DOHH2 (cell line): Measurements from ENCODE around the gene KBTBD13.
"Not testable (repeated sequence)": the region's sequence is repeated elsewhere in the genome, so short reads cannot be mapped to it uniquely, and the experiment has no call there.

Experiments used
- H3F3A ChIP-seq: fragments of 200-600 bp; sonication (generic), shearing (Covaris generic); 2 replicates; pipeline ENCODE4 v1.6.0; 2016; ENCODE audit warnings: antibody characterized with exemption, mild to moderate bottlenecking; ENCODE audit not compliant: control insufficient read depth, insufficient read depth
- H3K27ac ChIP-seq: fragments of 200-600 bp; sonication (generic); 2 replicates; pipeline ENCODE4 v1.5.1; 2014; ENCODE audit warnings: low read depth, mild to moderate bottlenecking, low read length, moderate library complexity
- H3K27me3 ChIP-seq: fragments of 200-600 bp; sonication (generic); 2 replicates; pipeline ENCODE4 v1.6.1; 2014; ENCODE audit warnings: mild to moderate bottlenecking, low read length, mixed read lengths; ENCODE audit not compliant: control insufficient read depth
- H3K36me3 ChIP-seq: fragments of 200-600 bp; sonication (generic); 2 replicates; pipeline ENCODE4 v1.6.1; 2014; ENCODE audit warnings: mild to moderate bottlenecking, low read length, moderate library complexity, mixed read lengths; ENCODE audit not compliant: control insufficient read depth
- H3K4me1 ChIP-seq: fragments of 200-600 bp; sonication (generic); 2 replicates; pipeline ENCODE4 v1.6.1; 2014; ENCODE audit warnings: mild to moderate bottlenecking, low read length, mixed read lengths; ENCODE audit not compliant: control insufficient read depth
- H3K4me2 ChIP-seq: fragments of 200-600 bp; sonication (generic); 2 replicates; pipeline ENCODE4 v1.6.0; 2014; ENCODE audit warnings: mild to moderate bottlenecking, low read length, moderate library complexity
- H3K4me3 ChIP-seq: fragments of 200-600 bp; sonication (generic); 2 replicates; pipeline ENCODE4 v1.5.1; 2014; ENCODE audit warnings: mild to moderate bottlenecking, low read length, mixed read lengths
- H3K79me2 ChIP-seq: fragments of 200-600 bp; sonication (generic); 2 replicates; pipeline ENCODE4 v1.6.1; 2014; ENCODE audit warnings: mild to moderate bottlenecking, low read length, mixed read lengths; ENCODE audit not compliant: control insufficient read depth
- H3K9me2 ChIP-seq: fragments of 200-600 bp; sonication (generic); replicated peaks from 2 replicates; pipeline ENCODE4 v1.6.1; 2014; ENCODE audit warnings: mild to moderate bottlenecking, low read length, mixed read lengths; ENCODE audit not compliant: control insufficient read depth
- H3K9me3 ChIP-seq: fragments of 200-600 bp; sonication (generic); 2 replicates; pipeline ENCODE4 v1.6.1; 2014; ENCODE audit warnings: antibody characterized with exemption, low read length, mixed read lengths; ENCODE audit not compliant: control insufficient read depth, insufficient read depth
- H4K20me1 ChIP-seq: fragments of 200-600 bp; sonication (generic); 2 replicates; pipeline ENCODE4 v1.6.0; 2014; ENCODE audit warnings: low read depth, mild to moderate bottlenecking, antibody characterized with exemption, low read length, moderate library complexity; ENCODE audit not compliant: control insufficient read depth, insufficient read depth
- CTCF ChIP-seq: fragments of 200-600 bp; sonication (generic); IDR thresholded peaks from one replicate; pipeline ENCODE4 v1.5.1; 2014; ENCODE audit warnings: antibody characterized with exemption, mild to moderate bottlenecking, low read depth, low read length; ENCODE audit not compliant: poor library complexity, severe bottlenecking
- EZH2phosphoT487 ChIP-seq: fragments of 200-600 bp; sonication (generic); IDR thresholded peaks from 2 replicates; pipeline ENCODE4 v1.6.1; 2017; ENCODE audit warnings: borderline replicate concordance, mild to moderate bottlenecking, antibody characterized with exemption, low read length, moderate library complexity, mixed read lengths

KBTBD13 gene

GRCh38 chr15:65071381-65071811 is 5.2 kb upstream of the KBTBD13 start:
- Histone ChIP-seq H3K36me3 (no peaks in the 10 kb centered on the region), H3K9me2 (no peaks in the 10 kb centered on the region), H3F3A (no peaks in the 10 kb centered on the region), H3K9me3 (no peaks in the 10 kb centered on the region), H3K4me2 (no peak overlapping the region), H3K79me2 (no peaks in the 10 kb centered on the region), H3K4me1 (peaks cover 11% of the 10 kb centered on the region), H3K27ac (no peak overlapping the region), H3K4me3 (no peak overlapping the region), H3K27me3 (peaks cover 2% of the 10 kb centered on the region; the same call in 1 of the 2 replicates), H4K20me1 (no peaks in the 10 kb centered on the region)
- no peak for TF ChIP-seq CTCF

- Histone ChIP-seq H4K20me1 (no peaks in the 10 kb centered on the region), H3K4me1 (peaks cover 11% of the 10 kb centered on the region), H3K79me2 (no peaks in the 10 kb centered on the region), H3F3A (no peaks in the 10 kb centered on the region), H3K27ac (no peak overlapping the region), H3K36me3 (no peaks in the 10 kb centered on the region), H3K4me3 (no peak overlapping the region), H3K27me3 (peaks cover under 1% of the 10 kb centered on the region; the same call in 1 of the 2 replicates), H3K9me3 (no peaks in the 10 kb centered on the region), H3K9me2 (no peaks in the 10 kb centered on the region), H3K4me2 (peak overlapping the region; percentile 22)
- TF ChIP-seq EZH2phosphoT487 (no peak), CTCF (no peak)
These were observed 4.5 kb upstream of the KBTBD13 start for GRCh38 chr15:65072027-65072426.

GRCh38 chr15:65072617-65073016 is 3.9 kb upstream of the KBTBD13 start:
- no peaks in the 10 kb centered on the region for H3K9me3 ChIP-seq
- no peaks in the 10 kb centered on the region for H3K27me3 ChIP-seq
- no peak overlapping the region for H3K27ac ChIP-seq
- TF ChIP-seq CTCF (no peak), EZH2phosphoT487 (no peak)
- H3K4me3 ChIP-seq, result no peak overlapping the region
- peaks cover 11% of the 10 kb centered on the region for H3K4me1 ChIP-seq
- H4K20me1 ChIP-seq, result no peaks in the 10 kb centered on the region
- no peaks in the 10 kb centered on the region for H3K36me3 ChIP-seq
- no peaks in the 10 kb centered on the region for H3K9me2 ChIP-seq
- H3K4me2 ChIP-seq, result no peak overlapping the region
- H3F3A ChIP-seq, result no peaks in the 10 kb centered on the region
- no peaks in the 10 kb centered on the region for H3K79me2 ChIP-seq

GRCh38 chr15:65074946-65075345 is 1.6 kb upstream of the KBTBD13 start:
- H3K4me1 ChIP-seq, result peaks cover 11% of the 10 kb centered on the region
- not testable (repeated sequence) for H3K27ac ChIP-seq, H3K27me3 ChIP-seq, H3K4me3 ChIP-seq, H3K4me2 ChIP-seq, H3K36me3 ChIP-seq, H3K9me3 ChIP-seq, H3F3A ChIP-seq, H4K20me1 ChIP-seq, H3K9me2 ChIP-seq, H3K79me2 ChIP-seq

GRCh38 chr15:65075607-65076395 is 745 bp upstream of the KBTBD13 start:
- H3K27ac ChIP-seq, H4K20me1 ChIP-seq, H3K27me3 ChIP-seq, H3K9me3 ChIP-seq, H3K4me2 ChIP-seq, H3F3A ChIP-seq, H3K4me3 ChIP-seq, H3K9me2 ChIP-seq, H3K36me3 ChIP-seq, H3K79me2 ChIP-seq: not testable (repeated sequence)
- H3K4me1 ChIP-seq, result peaks cover 11% of the 10 kb centered on the region
